ENCODE data around the gene SWT1.

DNA sequence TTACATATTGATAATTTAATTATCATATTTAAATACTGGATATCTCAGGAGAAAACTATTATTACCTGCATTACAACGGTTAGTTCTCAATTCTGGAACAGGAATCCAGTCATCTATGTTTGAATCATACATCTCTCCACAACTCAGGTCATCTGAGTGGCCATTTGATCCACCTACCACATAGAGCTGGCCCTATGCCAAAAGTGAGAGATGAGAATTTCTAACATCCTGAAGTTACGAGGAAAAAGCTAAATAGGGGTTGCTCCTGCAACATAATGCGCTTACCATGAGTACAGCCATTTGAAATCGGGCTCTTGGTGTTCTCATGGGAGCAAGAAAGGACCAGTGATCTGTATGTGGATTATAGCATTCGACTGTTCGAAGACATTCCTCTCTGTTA, 143.2 kb downstream of the SWT1 start:
- TF ChIP-seq EZH2 (IDR thresholded peaks at IDR 0.05; ENCODE audit: insufficient read depth, poor library complexity, severe bottlenecking) (no peak), EZH2phosphoT487 (IDR thresholded peaks at IDR 0.05; ENCODE audit: insufficient read depth, low read depth) (no peak)

Measured in GM23248 (cell line).